Ascending aorta (tissue), 2 donors: Measurements from ENCODE around the gene NMBR. TPM values are rescaled to one million over a fixed set of nuclear protein-coding genes. Genes with fewer than 3 reads are reported as not detected.

Experiments
- DNase-seq, 2 donors: peaks; one replicate each; pipeline ENCODE4 v3.0.0-alpha.2; 2019; ENCODE audit warnings: low spot score in 2 of 2
- H3K27ac ChIP-seq, 2 donors: fragments of 200-600 bp; sonication (generic); one replicate each; pipeline ENCODE4 v1.5.1; 2016 to 2017; ENCODE audit warnings: mild to moderate bottlenecking in 1 of 2
- H3K27me3 ChIP-seq: fragments of 200-600 bp; sonication (generic); one replicate; pipeline ENCODE4 v1.5.1; 2017
- H3K36me3 ChIP-seq, 2 donors: fragments of 200-600 bp; sonication (generic); one replicate each; pipeline ENCODE4 v1.5.1; 2016
- H3K4me1 ChIP-seq, 2 donors: fragments of 200-600 bp; sonication (generic); one replicate each; pipeline ENCODE4 v1.5.1; 2016 to 2017; ENCODE audit warnings: mild to moderate bottlenecking in 1 of 2
- H3K4me3 ChIP-seq, 2 donors: fragments of 200-600 bp; sonication (generic); one replicate each; pipeline ENCODE4 v1.5.1; 2016 to 2017; ENCODE audit warnings: mild to moderate bottlenecking in 1 of 2
- H3K9me3 ChIP-seq, 2 donors: fragments of 200-600 bp; sonication (generic); one replicate each; pipeline ENCODE4 v1.5.1; 2016
- intact Hi-C: fragments of 100-400 bp; cut with DNase I; formaldehyde crosslinking; loops from one replicate; pipeline ENCODE4 v1.15.1; 2023
- total RNA-seq: library from RNA; depleted of rRNA; stranded (reverse); fragments of >200 nt; gene quantifications from one replicate; pipeline ENCODE4 v1.1.0, GENCODE V29; 2016
- TF ChIP-seq, protein P1 (sequence below), 3 experiments: fragments of 200-600 bp in 2 of 3; fragments of 450-650 bp in 1 of 3; sonication (generic) in 2 of 3; IDR thresholded peaks; one replicate each; pipeline ENCODE4 v1.5.1; 2016 to 2019; ENCODE audit warnings: antibody characterized with exemption in 3 of 3, mild to moderate bottlenecking in 1 of 3, moderate library complexity in 1 of 3

The NMBR gene
- total RNA-seq, 1 donor from 2014 or later = not detected

DNA sequence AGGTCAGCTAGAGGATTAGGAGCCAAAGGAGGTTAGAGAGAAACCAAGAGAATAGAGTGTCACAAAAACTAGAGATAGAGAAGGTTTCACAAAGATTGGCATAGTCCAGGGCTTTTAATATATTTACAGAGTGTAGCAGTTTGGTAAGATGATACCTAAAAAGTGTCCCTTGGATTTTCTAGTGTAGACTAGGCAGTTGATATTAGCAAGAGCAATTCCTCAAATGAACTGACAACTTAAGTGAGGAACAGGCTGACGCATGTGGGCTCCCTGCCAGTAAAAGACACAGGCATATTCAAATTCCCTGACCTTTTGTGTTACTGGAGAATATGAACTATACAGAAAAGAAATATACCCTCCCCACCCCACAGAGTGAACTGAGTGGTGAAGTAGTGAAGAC is 40.3 kb upstream of the NMBR start:
- H3K4me3 ChIP-seq = no peak overlapping the region
- no peaks in the 10 kb centered on the region for H3K9me3 ChIP-seq
- peaks cover 0 to 15% of the 10 kb centered on the region in 2 donors for H3K36me3 ChIP-seq
- H3K4me1 ChIP-seq = no peaks in the 10 kb centered on the region
- DNase-seq = no peak
- H3K27ac ChIP-seq = no peak overlapping the region
- TF ChIP-seq, protein P1, sequence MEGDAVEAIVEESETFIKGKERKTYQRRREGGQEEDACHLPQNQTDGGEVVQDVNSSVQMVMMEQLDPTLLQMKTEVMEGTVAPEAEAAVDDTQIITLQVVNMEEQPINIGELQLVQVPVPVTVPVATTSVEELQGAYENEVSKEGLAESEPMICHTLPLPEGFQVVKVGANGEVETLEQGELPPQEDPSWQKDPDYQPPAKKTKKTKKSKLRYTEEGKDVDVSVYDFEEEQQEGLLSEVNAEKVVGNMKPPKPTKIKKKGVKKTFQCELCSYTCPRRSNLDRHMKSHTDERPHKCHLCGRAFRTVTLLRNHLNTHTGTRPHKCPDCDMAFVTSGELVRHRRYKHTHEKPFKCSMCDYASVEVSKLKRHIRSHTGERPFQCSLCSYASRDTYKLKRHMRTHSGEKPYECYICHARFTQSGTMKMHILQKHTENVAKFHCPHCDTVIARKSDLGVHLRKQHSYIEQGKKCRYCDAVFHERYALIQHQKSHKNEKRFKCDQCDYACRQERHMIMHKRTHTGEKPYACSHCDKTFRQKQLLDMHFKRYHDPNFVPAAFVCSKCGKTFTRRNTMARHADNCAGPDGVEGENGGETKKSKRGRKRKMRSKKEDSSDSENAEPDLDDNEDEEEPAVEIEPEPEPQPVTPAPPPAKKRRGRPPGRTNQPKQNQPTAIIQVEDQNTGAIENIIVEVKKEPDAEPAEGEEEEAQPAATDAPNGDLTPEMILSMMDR (IDR thresholded peaks at IDR 0.05) = no peak
- intact Hi-C loops = no loop called here
- no peaks in the 10 kb centered on the region for H3K27me3 ChIP-seq

DNA sequence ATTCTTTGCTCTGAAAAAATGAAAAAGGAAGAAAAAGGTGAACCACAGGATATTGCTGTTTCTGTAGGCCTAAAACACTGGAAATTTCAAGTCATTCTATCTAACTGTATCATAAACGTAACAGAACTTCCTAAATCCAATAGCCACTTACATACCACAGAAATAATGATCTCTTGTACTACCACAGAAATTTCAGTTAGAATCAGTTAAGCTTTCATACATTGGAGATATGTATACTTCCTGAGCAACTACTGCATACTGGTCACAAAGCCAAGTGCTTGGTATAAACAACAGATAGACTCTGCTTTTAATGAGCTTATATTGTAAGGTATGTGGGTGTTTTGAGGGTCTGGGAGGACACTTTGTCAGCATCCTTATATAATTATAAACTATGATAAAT is 38.7 kb upstream of the NMBR start:
- Histone ChIP-seq H3K27me3 (no peaks in the 10 kb centered on the region), H3K36me3 (peaks cover 0 to 17% of the 10 kb centered on the region in 2 donors), H3K4me1 (no peaks in the 10 kb centered on the region), H3K4me3 (no peak overlapping the region), H3K9me3 (no peaks in the 10 kb centered on the region), H3K27ac (no peak overlapping the region)
- TF ChIP-seq, protein P1 (IDR thresholded peaks at IDR 0.05) = no peak
- intact Hi-C loops = no loop called here
- no peak for DNase-seq

DNA sequence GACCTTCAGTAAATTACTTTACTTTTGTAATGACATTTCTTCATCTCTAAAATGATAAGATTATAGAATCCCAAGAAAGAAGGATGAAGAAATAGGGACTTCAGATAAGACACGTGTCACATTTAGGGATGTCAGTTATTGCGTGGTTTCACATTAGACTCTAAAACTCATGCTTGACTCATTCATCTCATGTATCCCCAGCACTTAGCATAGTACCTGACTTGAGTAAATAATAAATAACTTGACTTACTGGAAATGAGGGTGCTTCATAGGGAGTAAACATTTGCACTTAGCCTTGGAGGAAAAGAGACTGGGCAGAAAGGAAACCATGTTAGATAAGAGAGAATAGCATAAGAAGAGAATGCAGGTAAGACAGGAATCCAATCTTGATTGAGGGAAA is 37.4 kb upstream of the NMBR start:
- no peaks in the 10 kb centered on the region for H3K4me1 ChIP-seq
- H3K36me3 ChIP-seq = peaks cover 0 to 9% of the 10 kb centered on the region in 2 donors
- intact Hi-C loops = no loop called here
- no peak for DNase-seq
- TF ChIP-seq, protein P1 (IDR thresholded peaks at IDR 0.05) = no peak
- no peaks in the 10 kb centered on the region for H3K9me3 ChIP-seq
- no peaks in the 10 kb centered on the region for H3K27me3 ChIP-seq
- H3K4me3 ChIP-seq = no peak overlapping the region
- no peak overlapping the region for H3K27ac ChIP-seq

DNA sequence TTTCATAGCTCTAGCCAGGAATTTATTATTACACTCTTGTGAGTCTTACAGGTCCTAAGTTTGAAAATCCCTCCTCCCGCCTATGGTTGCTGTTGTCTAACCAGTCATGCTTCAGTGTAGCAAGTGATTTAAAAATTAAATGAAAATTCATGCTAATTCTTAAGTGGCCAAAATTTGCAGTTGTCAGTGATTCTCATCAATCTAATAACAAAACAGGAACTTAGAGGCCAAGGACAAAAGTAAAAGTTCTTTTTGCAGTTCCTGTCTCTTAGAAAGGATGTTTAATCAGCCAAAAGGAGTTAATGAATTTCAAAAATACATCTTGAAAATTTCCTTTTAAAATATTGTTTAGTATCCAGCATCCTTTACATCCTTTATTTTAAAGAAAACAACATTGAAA is 36.4 kb upstream of the NMBR start:
- H3K27ac ChIP-seq = no peak overlapping the region
- DNase-seq = no peak
- H3K9me3 ChIP-seq = peaks cover 0 to 3% of the 10 kb centered on the region in 2 donors
- no peaks in the 10 kb centered on the region for H3K4me1 ChIP-seq
- H3K27me3 ChIP-seq = no peaks in the 10 kb centered on the region
- intact Hi-C loops = no loop called here
- peaks cover 0 to 8% of the 10 kb centered on the region in 2 donors for H3K36me3 ChIP-seq
- H3K4me3 ChIP-seq = no peak overlapping the region
- TF ChIP-seq, protein P1 (IDR thresholded peaks at IDR 0.05) = no peak

DNA sequence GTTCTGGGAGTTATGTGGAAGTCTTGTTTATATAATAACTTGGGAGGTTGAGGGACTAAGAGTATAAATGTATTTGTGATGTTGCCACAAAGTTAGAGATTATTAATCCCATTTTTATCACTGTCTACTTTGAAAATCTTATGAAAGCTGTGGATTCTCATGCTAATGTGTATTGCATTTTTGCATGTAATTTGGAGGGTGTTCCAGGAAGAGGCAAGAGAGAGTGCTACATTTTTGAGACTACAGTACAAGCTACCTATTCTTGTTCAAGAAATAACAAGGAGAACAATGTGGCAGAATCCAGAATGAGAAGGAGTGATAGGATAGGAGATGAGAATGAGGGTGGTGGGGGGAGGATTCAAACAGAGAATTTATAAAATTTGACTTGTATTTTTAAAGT is 35.1 kb upstream of the NMBR start:
- no peak for DNase-seq
- H3K4me1 ChIP-seq = no peaks in the 10 kb centered on the region
- H3K36me3 ChIP-seq = peaks cover 9 to 21% of the 10 kb centered on the region in 2 donors
- TF ChIP-seq, protein P1 (IDR thresholded peaks at IDR 0.05) = no peak
- no peaks in the 10 kb centered on the region for H3K27me3 ChIP-seq
- H3K27ac ChIP-seq = no peak overlapping the region
- no peak overlapping the region for H3K4me3 ChIP-seq
- H3K9me3 ChIP-seq = peaks cover 0 to 12% of the 10 kb centered on the region in 2 donors
- intact Hi-C loops = no loop called here

DNA sequence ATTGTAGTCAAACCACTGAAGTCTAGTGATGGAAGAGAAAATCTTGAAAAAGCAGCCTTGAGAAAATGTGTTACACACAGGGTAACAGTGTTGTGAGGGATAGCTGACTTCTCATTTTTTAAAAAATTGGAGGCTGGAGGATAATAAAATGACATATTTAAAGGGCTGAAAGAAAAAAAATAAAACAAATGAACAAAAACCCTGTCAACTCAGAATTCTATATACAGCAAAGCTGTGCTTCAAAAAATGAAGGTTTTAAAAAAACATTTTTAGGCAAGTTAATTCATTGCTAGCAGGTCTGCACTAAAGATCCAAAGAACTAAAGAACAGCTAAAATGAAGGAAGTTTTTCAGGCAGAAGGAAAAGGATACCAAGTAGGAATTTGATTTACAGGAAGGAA is 31.2 kb upstream of the NMBR start:
- no peak overlapping the region for H3K4me3 ChIP-seq
- H3K27ac ChIP-seq = no peak overlapping the region
- TF ChIP-seq, protein P1 (IDR thresholded peaks at IDR 0.05) = no peak
- DNase-seq = no peak
- intact Hi-C loops = no loop called here
- H3K36me3 ChIP-seq = peaks cover 9 to 42% of the 10 kb centered on the region in 2 donors
- no peaks in the 10 kb centered on the region for H3K27me3 ChIP-seq
- H3K9me3 ChIP-seq = peaks cover 0 to 12% of the 10 kb centered on the region in 2 donors
- H3K4me1 ChIP-seq = no peaks in the 10 kb centered on the region
